ENCODE results near the gene DNMBP.
"Not testable (repeated sequence)": the region's sequence is repeated elsewhere in the genome, so short reads cannot be mapped to it uniquely, and the experiment has no call there.

DNMBP gene

DNA sequence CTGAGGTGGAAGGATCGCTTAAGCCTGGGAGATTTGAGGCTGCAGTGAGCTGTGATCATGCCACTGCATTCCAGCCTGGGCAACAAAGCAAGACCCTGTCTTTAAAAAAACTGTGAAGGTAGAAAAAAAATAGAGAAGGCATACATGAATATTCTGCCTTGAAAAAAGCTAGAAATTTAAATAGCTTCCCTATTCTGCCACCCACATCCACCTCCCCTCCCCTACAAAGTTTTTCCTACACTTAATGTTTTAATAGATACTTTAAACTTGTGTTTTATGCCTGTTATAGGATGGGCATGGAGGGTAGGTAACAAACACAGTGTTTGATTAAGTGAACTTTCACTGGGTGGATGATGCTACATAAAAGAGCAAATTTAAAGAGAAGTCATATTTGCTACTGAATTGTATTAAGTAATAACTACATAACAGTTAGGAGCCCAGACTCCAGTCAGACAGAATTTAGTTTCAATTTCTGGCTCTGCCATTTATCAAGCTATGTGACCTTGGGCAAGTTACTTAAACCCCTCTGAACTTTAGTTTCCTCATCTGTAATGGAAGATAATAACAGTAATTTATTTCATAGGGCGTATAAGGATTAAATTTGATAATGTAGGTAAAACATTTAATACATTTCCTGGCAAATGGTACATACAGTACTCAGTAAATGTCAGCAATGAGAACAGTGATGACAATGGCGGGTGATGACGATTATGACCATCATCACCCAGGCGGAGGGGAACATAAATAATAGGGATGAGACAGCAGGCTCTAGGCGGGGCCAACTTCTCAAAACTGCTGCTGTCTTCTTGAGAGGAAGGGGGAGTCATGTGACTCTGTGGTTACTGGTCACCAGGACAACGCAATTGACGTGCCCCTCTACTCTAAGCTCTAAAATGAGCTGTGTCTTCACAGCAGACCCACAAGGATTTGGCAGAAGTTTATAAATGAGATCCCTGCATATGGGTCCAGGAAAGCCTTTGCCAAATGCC is 15.8 kb downstream of the DNMBP start:
- peak; percentile 86 for DNase-seq (ENCODE audit: low spot score)

GRCh38 chr10:99985637-99986036 is 24.1 kb downstream of the DNMBP start:
- not testable (repeated sequence) for DNase-seq (ENCODE audit: low spot score)

- peak; percentile 28 for DNase-seq (ENCODE audit: low spot score)
Measured at GRCh38 chr10:99984211-99985034, 25.3 kb downstream of the DNMBP start.

GRCh38 chr10:99983280-99983988 is 26.3 kb downstream of the DNMBP start:
- DNase-seq (ENCODE audit: low spot score) = peak; percentile 90

- DNase-seq (ENCODE audit: low spot score) = no peak
Measured at GRCh38 chr10:99982728-99983127, 27.0 kb downstream of the DNMBP start.

DNA sequence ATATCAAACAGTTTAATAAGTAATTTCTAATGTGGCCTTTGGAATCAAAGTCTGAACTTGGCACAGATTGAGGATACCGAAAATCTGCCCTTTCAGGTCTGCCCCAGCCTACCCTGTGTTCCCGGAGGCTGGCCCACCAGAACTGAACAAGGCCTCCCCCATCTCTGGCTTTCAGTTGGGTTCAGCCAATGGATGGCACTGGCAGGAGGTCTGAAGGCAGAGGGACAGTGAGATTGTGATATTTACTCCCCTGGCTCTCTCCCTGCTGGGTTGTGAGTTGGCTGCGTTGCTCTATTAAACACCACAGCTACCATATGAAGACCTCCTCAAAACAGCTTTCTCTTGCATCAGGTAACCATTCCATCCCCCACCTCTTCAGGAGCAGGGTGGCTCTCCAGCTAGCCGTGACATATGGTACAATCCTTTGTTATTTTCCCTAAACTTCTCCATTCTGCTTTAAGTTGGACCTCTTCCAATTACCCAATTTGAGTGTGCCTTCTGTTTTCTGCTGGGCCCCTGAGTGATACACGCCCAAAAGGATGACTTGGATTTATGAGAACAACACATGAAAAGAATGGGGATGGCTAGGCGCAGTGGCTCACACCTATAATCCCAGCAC is 28.1 kb downstream of the DNMBP start:
- DNase-seq (ENCODE audit: low spot score) = no peak

DNA sequence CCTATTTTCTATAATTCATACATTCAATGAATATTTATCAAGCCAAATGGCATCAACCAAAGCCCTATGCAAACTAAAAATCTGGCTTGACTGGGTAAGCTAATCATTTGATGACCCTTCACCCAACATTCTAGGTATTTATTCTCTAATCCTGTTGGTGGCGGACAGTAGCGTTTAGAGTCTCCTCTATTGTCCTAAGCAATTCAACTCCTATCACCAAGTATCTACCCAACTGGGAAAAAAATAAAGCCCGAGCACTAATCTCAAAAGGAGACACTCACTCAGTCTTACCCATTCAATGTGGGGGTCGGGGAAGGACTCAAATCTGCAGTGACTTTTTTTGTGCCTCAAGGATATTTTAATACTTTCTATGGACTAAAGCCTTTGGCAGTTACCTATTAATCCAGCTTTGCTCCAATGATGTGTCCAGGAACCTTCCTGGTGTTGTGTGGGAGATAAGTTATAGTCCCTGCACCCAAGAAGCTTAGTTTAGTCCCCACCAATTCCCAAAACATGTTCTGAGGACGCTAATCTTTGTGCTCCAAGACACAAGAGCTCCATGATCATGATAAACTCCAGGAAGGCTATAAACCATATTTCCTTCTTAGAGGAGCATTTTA is 30.6 kb downstream of the DNMBP start:
- no peak for DNase-seq (ENCODE audit: low spot score)

DNA sequence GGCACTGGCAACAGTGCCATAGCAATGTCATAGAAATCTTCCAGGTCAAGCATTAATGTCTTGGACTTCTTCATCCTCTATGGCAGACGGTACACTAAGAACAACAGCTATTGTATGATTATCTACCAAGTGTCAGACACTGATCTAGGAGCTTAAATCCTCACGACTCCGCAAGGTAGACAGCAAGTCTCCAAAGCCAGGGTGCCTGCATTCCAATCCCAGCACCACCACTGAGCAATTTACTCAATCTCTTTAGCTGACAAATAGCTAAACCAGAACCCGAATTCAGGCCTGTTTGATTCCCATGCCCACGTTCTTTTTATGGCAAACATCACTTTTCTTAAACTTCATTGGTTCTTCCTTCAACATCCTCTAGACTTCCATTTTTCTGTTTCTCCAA is 31.8 kb downstream of the DNMBP start:
- DNase-seq (ENCODE audit: low spot score) = no peak

DNA sequence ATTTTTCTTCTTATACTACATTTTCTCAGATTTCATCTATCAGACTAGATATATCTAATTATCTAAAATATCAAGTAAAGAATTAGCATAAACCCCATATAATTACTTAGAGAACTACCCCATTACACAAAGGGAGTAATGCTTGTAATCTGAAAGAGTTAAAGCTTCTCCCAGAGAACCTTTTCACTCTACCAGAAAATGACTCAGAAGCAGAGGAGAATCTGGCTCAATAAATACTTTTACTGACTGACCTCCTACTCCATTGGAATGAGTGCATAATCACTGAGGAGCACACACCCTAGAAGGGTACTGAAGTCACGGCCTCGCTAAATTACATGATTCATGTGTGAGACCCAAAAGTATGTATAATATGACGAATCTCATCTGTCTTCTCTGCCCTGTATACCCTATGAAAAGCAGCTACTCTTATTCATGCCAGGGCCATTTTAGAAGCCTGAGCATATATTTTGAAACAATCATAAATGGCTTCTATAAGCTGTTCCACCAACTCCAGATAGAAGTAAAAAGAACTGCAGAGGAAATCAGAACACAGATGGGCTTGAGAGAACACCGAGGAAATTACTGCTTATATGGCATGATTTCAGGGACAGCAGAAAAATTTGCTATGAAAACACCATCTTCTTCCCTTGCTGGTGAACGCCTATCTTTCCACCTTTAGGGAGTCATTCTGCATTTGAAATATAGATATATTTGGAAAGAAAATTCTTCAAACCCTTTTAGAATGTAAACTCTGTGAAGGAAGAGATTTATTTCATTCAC is 32.7 kb downstream of the DNMBP start:
- DNase-seq (ENCODE audit: low spot score) = peak; percentile 88

DNA sequence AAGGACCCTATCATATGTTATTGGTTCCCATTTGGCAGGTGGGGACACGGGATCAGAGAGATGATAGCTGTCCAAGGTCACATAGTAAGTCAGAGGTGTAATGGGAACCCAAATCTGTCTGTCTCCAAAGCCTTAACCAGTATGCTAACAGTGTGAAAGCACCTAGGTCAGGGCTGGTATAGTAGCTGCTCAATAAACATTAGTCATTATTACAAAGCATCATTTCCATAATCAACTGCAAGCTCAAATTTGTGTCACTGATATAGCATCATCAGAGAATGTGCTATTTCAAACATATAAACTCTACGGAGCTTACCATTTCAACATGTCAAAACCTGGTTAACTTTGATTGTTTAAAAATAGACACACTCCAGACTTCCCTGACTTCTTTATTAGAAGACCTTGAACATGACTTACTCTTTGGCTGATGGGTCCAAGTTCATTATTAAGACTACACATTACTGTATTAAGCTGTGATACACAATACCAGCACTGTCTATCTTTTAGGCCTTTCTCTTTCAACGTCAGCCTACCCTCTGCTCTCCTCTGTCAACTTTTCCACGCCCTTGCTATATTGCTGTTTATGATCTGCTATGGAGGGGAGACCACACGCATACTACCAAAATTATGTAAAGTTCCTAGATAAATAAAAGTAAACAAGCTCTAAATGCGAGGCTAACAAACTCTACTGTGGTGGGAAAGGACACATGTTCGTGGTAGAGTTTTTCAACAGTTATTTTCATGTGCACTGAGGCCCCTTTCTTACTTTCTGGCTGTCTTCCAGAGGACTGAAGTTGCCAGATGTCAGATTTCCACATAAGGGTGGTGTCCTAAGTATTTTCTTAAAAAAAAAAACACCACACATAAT is 33.6 kb downstream of the DNMBP start:
- DNase-seq (ENCODE audit: low spot score) = no peak

GRCh38 chr10:99975106-99975829 is 34.5 kb downstream of the DNMBP start:
- no peak for DNase-seq (ENCODE audit: low spot score)

DNA sequence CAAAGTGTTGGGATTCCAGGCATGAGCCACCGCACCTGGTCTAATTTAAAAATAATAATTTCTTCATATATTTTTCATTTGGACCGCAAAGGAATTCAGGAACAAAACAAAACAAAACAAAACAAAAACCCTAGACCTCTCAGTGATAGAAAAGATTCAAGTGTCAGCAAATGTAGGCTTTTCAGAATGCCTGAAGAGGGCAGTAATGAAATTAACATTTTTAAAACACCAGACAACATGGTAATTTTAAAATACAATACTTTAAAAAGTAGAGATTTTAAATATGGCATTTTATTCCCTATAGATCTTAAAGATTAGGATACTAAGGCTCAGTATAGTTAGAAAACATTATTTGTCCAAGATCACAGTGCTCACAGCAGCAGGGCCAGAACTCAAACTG is 36.6 kb downstream of the DNMBP start:
- DNase-seq (ENCODE audit: low spot score) = no peak

DNA sequence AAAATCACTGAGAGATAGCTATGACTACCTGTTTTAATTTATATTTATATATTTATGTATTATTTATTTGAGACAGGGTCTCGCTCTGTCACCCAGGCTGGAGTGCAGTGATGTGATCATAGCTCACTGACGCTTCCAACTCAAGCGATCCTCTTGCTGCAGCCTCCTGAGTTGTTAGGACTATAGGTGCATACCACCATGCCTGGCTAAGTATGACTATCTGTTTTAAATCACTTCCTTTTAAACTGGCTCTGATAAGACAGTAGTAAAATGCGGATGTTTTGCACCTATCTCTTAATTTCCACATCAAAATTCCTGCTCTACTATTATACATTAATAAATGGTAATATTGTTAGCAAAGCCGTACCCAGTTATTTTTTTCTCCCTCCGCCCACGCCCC is 41.8 kb downstream of the DNMBP start:
- DNase-seq (ENCODE audit: low spot score) = no peak

DNA sequence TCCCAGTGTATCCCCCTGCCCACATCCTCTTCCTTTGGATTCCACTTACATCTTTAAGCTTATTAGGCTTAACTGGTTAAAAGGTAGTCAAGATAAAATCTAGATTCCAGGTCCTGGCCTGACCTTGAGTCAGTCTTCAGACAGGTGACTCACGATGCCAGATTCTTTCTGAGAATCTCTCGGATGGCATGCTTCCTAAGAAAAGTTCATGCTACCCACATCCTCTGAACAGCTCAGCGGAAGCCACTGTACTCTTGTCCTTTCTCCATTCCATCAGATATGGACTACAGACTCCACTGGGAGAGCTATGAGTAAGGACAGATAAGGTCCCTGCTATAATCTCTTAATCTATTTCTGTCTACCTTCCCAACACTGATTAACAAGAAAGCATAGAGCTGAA is 43.4 kb downstream of the DNMBP start:
- peak; percentile 95 for DNase-seq (ENCODE audit: low spot score)

DNA sequence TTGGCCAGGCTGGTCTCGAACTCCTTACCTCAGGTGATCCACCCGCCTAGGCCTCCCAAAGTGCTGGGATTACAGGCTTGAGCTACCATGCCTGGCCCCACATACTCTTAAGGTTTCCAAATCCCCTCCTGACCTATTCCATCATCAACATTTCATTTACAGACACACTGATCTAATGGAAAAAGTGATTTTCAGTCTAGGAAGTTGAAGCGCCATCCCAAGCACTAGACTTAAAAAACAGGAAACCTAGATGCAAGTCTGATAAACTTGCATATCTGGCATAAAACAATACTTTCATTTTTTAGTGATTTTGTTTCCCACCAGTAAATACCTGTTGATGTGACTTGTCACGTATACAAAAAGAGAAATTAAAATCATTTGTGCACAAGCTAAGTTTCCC is 44.0 kb downstream of the DNMBP start:
- peak; percentile 44 for DNase-seq (ENCODE audit: low spot score)

DNA sequence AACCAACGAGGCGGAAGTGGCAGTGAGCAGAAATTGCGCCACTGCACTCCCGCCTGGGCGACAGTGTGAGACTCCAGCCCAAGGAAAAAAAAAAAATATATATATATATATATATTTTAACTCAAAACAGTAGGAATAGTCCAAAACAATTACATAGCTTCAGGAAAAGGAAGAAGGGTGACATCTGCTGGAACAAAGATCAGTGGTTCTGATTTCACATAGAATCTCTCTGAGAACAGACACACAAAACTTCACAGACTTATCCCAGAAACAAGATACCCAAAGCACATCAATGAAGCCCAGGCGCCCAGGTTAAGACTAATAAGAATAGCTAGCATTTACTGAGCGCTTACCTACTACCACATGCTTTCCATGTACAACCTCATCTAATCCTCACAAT is 45.0 kb downstream of the DNMBP start:
- peak; percentile 31 for DNase-seq (ENCODE audit: low spot score)

- peak; percentile 21 for DNase-seq (ENCODE audit: low spot score)
Measured at GRCh38 chr10:99963467-99964165, 46.1 kb downstream of the DNMBP start.

GRCh38 chr10:99958806-99959205 is 50.9 kb downstream of the DNMBP start:
- DNase-seq (ENCODE audit: low spot score) = no peak
